GM12874 (cell line): ENCODE measurements around the gene DENND5B.

Source experiments
- CTCF ChIP-seq: IDR thresholded peaks from 2 replicates; pipeline ENCODE4 v1.5.1; 2011; ENCODE audit warnings: low read depth, mild to moderate bottlenecking, control low read depth, low read length, moderate library complexity; ENCODE audit not compliant: insufficient read depth

The DENND5B gene

GRCh38 chr12:31496257-31496656 lies 94.7 kb downstream of the DENND5B start:
- TF ChIP-seq CTCF: no peak

GRCh38 chr12:31494455-31494854 lies 96.5 kb downstream of the DENND5B start:
- TF ChIP-seq CTCF: no peak

- no peak for TF ChIP-seq CTCF
Observed at GRCh38 chr12:31492599-31493196, 98.2 kb downstream of the DENND5B start.

- no peak for TF ChIP-seq CTCF
Observed at GRCh38 chr12:31491841-31492598, 98.9 kb downstream of the DENND5B start.

GRCh38 chr12:31491241-31491794 lies 99.6 kb downstream of the DENND5B start:
- TF ChIP-seq CTCF: no peak

- TF ChIP-seq CTCF: no peak
Observed at GRCh38 chr12:31488737-31489338, 102.1 kb downstream of the DENND5B start.

- no peak for TF ChIP-seq CTCF
Observed at GRCh38 chr12:31485571-31485970, 105.4 kb downstream of the DENND5B start.
